CD14-positive monocyte (primary cell): ENCODE results near the gene ABO. TPM values are rescaled to one million over a fixed set of nuclear protein-coding genes. Genes with fewer than 3 reads are reported as not detected.

Experiments used
- DNase-seq, 3 donors: peaks; one replicate each; pipeline ENCODE4 v3.0.0-alpha.2; 2011 to 2022
- H2AFZ ChIP-seq: 2 replicates; pipeline ENCODE4 v1.6.0; 2012; ENCODE audit warnings: mild to moderate bottlenecking, low read depth, low read length, inconsistent platforms; ENCODE audit not compliant: insufficient read depth, poor library complexity, severe bottlenecking
- H3K27ac ChIP-seq, 2 donors: 1 replicate in 1 of 2; 2 replicates in 1 of 2; pipeline ENCODE4 v1.5.1; 2012 to 2013; ENCODE audit warnings: low read length in 2 of 2, control low read depth in 1 of 2, inconsistent platforms in 1 of 2, low read depth in 1 of 2, mild to moderate bottlenecking in 1 of 2
- H3K27me3 ChIP-seq, 2 donors: one replicate each; pipeline versions ENCODE4 v1.6.0 to v1.6.1; 2011 to 2013; ENCODE audit warnings: low read length in 2 of 2; ENCODE audit not compliant: control insufficient read depth in 2 of 2, insufficient read depth in 2 of 2
- H3K36me3 ChIP-seq, 2 donors: replicated peaks in 1 of 2; 1 replicate in 1 of 2; 2 replicates in 1 of 2; pipeline versions ENCODE4 v1.5.1 to v1.6.1; 2012 to 2013; ENCODE audit warnings: low read length in 2 of 2, control low read depth in 1 of 2, inconsistent platforms in 1 of 2, mild to moderate bottlenecking in 1 of 2; ENCODE audit not compliant: insufficient read depth in 2 of 2, control insufficient read depth in 1 of 2
- H3K4me1 ChIP-seq, 2 donors: 1 replicate in 1 of 2; 2 replicates in 1 of 2; pipeline versions ENCODE4 v1.5.1 to v1.6.1; 2012 to 2013; ENCODE audit warnings: low read length in 2 of 2, control low read depth in 1 of 2, inconsistent platforms in 1 of 2, mild to moderate bottlenecking in 1 of 2, moderate library complexity in 1 of 2; ENCODE audit not compliant: insufficient read depth in 2 of 2, control insufficient read depth in 1 of 2
- H3K4me2 ChIP-seq: replicated peaks from 2 replicates; pipeline ENCODE3; 2012; ENCODE audit warnings: low read length, moderate library complexity, mild to moderate bottlenecking; ENCODE audit not compliant: poor library complexity, severe bottlenecking; ENCODE audit errors: extremely low read depth
- H3K4me3 ChIP-seq, 3 experiments: fragments of 200-600 bp in 1 of 3; sonication (generic) in 1 of 3; replicated peaks in 1 of 3; 1 replicate in 2 of 3; 2 replicates in 1 of 3; pipeline ENCODE4 v1.5.1; 2011 to 2013; ENCODE audit warnings: low read length in 3 of 3, mild to moderate bottlenecking in 3 of 3, control low read depth in 2 of 3, low read depth in 2 of 3, inconsistent platforms in 1 of 3, moderate library complexity in 1 of 3
- H3K79me2 ChIP-seq: 2 replicates; pipeline ENCODE4 v1.6.0; 2012; ENCODE audit warnings: mild to moderate bottlenecking, control low read depth, inconsistent platforms, low read length, moderate library complexity; ENCODE audit not compliant: insufficient read depth
- H3K9ac ChIP-seq: 2 replicates; pipeline ENCODE4 v1.6.0; 2017; ENCODE audit warnings: low read length, mild to moderate bottlenecking; ENCODE audit not compliant: insufficient read depth, poor library complexity, severe bottlenecking
- H3K9me3 ChIP-seq, 2 donors: replicated peaks in 1 of 2; 1 replicate in 1 of 2; 2 replicates in 1 of 2; pipeline versions ENCODE4 v1.5.1 to v1.6.1; 2012 to 2013; ENCODE audit warnings: low read length in 2 of 2, control low read depth in 1 of 2; ENCODE audit not compliant: control insufficient read depth in 1 of 2, insufficient read depth in 1 of 2
- H4K20me1 ChIP-seq: 2 replicates; pipeline ENCODE4 v1.6.0; 2012; ENCODE audit warnings: mild to moderate bottlenecking, low read length, control low read depth, moderate library complexity; ENCODE audit not compliant: insufficient read depth
- H3K27ac Mint-ChIP-seq, 7 donors: one replicate each; pipeline ENCODE4 v1.8.0; 2020; ENCODE audit warnings: mild to moderate bottlenecking in 7 of 7, mixed read lengths in 7 of 7, moderate library complexity in 6 of 7, inconsistent platforms in 2 of 7
- H3K27me3 Mint-ChIP-seq, 3 donors: one replicate each; pipeline ENCODE4 v1.8.0; 2021 to 2022; ENCODE audit warnings: low read depth in 3 of 3, mild to moderate bottlenecking in 3 of 3, mixed read lengths in 3 of 3, moderate library complexity in 3 of 3, inconsistent platforms in 1 of 3
- H3K36me3 Mint-ChIP-seq, 2 donors: one replicate each; pipeline ENCODE4 v1.8.0; 2020; ENCODE audit warnings: mixed read lengths in 2 of 2, inconsistent platforms in 1 of 2, mild to moderate bottlenecking in 1 of 2
- H3K4me1 Mint-ChIP-seq: one replicate; pipeline ENCODE4 v1.8.0; 2020; ENCODE audit warnings: mild to moderate bottlenecking, mixed read lengths
- H3K4me3 Mint-ChIP-seq, 2 donors: one replicate each; pipeline ENCODE4 v1.8.0; 2020; ENCODE audit warnings: mild to moderate bottlenecking in 2 of 2, mixed read lengths in 2 of 2, moderate library complexity in 1 of 2
- H3K9me3 Mint-ChIP-seq, 7 donors: one replicate each; pipeline ENCODE4 v1.8.0; 2020 to 2022; ENCODE audit warnings: mixed read lengths in 7 of 7, mild to moderate bottlenecking in 6 of 7, moderate library complexity in 6 of 7, inconsistent platforms in 2 of 7
- CTCF ChIP-seq: fragments of 200-600 bp; IDR thresholded peaks from one replicate; pipeline ENCODE4 v1.8.0; 2022; ENCODE audit warnings: antibody characterized with exemption, mild to moderate bottlenecking
- WGBS: methylation state at CpG from one replicate; pipeline ENCODE4 v1.1.5; 2013; ENCODE audit warnings: missing lambda C conversion rate; ENCODE audit not compliant: insufficient coverage; 5-methylcytosine and 5-hydroxymethylcytosine counted together
- intact Hi-C, 2 donors: fragments of 100-400 bp; cut with micrococcal nuclease; formaldehyde crosslinking; loops; one replicate each; pipeline versions ENCODE4 v1.15.0 to v1.15.1; 2023
- polyA plus RNA-seq, 3 donors: library from polyadenylated mRNA; depleted of rRNA in 1 of 3; unstranded in 2 of 3; stranded (reverse) in 1 of 3; fragments of 300-500 nt in 2 of 3; fragments of >200 nt in 1 of 3; fragmentation: Illumina TruSeq in 2 of 3; gene quantifications; 1 replicate in 2 of 3; 2 replicates in 1 of 3; pipeline ENCODE4 v1.2.3, GENCODE V29; 2012 to 2021

ABO gene
- polyA plus RNA-seq, 3 donors: 0.50 to 2.1 TPM; not detected in 1

- Mint-ChIP-seq H3K27ac (no peak overlapping the region), H3K9me3 (no peaks in the 10 kb centered on the region), H3K36me3 (no peaks in the 10 kb centered on the region), H3K4me1 (peaks cover 13% of the 10 kb centered on the region), H3K4me3 (no peak overlapping the region), H3K27me3 (peaks cover 3 to 23% (median 6%) of the 10 kb centered on the region in 3 donors)
- Histone ChIP-seq H3K36me3 (no peaks in the 10 kb centered on the region), H3K79me2 (no peaks in the 10 kb centered on the region), H3K4me2 (no peak overlapping the region), H3K27ac (no peak overlapping the region), H4K20me1 (no peaks in the 10 kb centered on the region), H3K4me1 (peaks cover 9 to 12% of the 10 kb centered on the region in 2 donors), H3K9ac (no peak overlapping the region), H3K9me3 (no peaks in the 10 kb centered on the region), H3K27me3 (peaks cover 0 to 4% of the 10 kb centered on the region in 2 donors), H2AFZ (no peak overlapping the region), H3K4me3 (no peak overlapping the region)
- intact Hi-C loops: no loop called here
- 0% methylated on average over 1 of the region's 8 CpGs for WGBS
- TF ChIP-seq CTCF: no peak
- no peak for DNase-seq
Measured at GRCh38 chr9:133242991-133243390, 32.0 kb downstream of the ABO start.

- Histone ChIP-seq H2AFZ (no peak overlapping the region), H3K9me3 (no peaks in the 10 kb centered on the region), H4K20me1 (no peaks in the 10 kb centered on the region), H3K27ac (no peak overlapping the region), H3K4me2 (no peak overlapping the region), H3K27me3 (peaks cover 0 to 4% of the 10 kb centered on the region in 2 donors), H3K36me3 (no peaks in the 10 kb centered on the region), H3K4me1 (peaks cover 9 to 12% of the 10 kb centered on the region in 2 donors), H3K79me2 (no peaks in the 10 kb centered on the region), H3K4me3 (no peak overlapping the region), H3K9ac (no peak overlapping the region)
- Mint-ChIP-seq H3K9me3 (no peaks in the 10 kb centered on the region), H3K27ac (no peak overlapping the region), H3K36me3 (no peaks in the 10 kb centered on the region), H3K27me3 (peaks cover 3 to 28% (median 8%) of the 10 kb centered on the region in 3 donors), H3K4me3 (no peak overlapping the region), H3K4me1 (peaks cover 13% of the 10 kb centered on the region)
- 96% methylated on average over 8 of the region's 14 CpGs for WGBS
- intact Hi-C loops: no loop called here
- TF ChIP-seq CTCF: no peak
- no peak for DNase-seq
Measured at GRCh38 chr9:133242241-133242640, 32.8 kb downstream of the ABO start.
